D721Med (cell line): ENCODE measurements around the gene SOBP.
A peak's percentile ranks its signal among the peaks of the same experiment; 100 is the strongest.

ENCODE experiments used
- DNase-seq: peaks from one replicate; pipeline ENCODE4 v3.0.0; 2011; ENCODE audit warnings: low spot score; ENCODE audit not compliant: insufficient read length
- FAIRE-seq: peaks from 2 replicates; lab custom pipeline; 2011; peaks lifted over from hg19 to GRCh38; lab: Jason Lieb, UNC
- TF ChIP-seq, protein P1 (sequence below): IDR thresholded peaks from 2 replicates; pipeline ENCODE4 v1.5.1; 2012; ENCODE audit warnings: mild to moderate bottlenecking, control low read depth; ENCODE audit not compliant: insufficient read depth; ENCODE audit errors: missing control alignments

Gene SOBP

GRCh38 chr6:107630348-107630977 is 140.5 kb downstream of the SOBP start:
- DNase-seq (no peak), FAIRE-seq (peak; percentile 32)
- TF ChIP-seq, protein P1, sequence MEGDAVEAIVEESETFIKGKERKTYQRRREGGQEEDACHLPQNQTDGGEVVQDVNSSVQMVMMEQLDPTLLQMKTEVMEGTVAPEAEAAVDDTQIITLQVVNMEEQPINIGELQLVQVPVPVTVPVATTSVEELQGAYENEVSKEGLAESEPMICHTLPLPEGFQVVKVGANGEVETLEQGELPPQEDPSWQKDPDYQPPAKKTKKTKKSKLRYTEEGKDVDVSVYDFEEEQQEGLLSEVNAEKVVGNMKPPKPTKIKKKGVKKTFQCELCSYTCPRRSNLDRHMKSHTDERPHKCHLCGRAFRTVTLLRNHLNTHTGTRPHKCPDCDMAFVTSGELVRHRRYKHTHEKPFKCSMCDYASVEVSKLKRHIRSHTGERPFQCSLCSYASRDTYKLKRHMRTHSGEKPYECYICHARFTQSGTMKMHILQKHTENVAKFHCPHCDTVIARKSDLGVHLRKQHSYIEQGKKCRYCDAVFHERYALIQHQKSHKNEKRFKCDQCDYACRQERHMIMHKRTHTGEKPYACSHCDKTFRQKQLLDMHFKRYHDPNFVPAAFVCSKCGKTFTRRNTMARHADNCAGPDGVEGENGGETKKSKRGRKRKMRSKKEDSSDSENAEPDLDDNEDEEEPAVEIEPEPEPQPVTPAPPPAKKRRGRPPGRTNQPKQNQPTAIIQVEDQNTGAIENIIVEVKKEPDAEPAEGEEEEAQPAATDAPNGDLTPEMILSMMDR, result no peak

DNA sequence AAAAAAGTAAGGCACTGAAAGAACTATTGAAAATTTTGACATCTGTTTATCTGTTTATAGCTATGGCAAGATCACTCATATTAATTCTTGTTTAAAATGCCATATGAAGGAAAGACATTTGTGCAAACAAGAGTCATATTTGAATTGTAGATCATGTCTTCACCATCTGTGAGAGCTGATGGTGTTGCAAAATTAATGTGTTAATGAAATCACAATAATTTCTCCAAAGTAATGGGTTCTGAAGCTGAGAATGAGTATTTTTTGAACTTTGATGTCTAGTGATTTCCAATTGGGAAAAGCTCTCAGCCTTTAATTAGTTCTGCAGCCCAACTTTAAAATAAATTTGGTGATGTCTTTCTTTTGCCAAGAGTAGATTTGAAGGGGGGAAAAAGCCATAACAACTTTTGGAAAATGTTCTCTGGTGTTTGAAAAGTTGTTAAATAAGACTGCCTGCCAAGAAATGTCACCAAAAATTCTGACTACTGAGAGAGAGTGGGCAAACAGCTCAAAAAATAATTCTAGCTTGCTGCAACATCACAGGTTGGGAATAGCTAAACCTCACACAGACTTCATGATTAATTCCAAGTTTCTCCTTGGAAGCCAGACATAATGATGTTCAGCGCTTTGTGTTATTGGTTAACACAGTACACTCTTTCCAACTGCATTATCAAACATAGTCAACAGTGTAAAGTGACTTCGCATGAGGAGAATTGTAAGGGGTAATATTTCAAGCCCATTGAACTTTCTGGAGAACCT is 142.6 kb downstream of the SOBP start:
- FAIRE-seq, result no peak
- TF ChIP-seq, protein P1, result no peak
- DNase-seq, result no peak

DNA sequence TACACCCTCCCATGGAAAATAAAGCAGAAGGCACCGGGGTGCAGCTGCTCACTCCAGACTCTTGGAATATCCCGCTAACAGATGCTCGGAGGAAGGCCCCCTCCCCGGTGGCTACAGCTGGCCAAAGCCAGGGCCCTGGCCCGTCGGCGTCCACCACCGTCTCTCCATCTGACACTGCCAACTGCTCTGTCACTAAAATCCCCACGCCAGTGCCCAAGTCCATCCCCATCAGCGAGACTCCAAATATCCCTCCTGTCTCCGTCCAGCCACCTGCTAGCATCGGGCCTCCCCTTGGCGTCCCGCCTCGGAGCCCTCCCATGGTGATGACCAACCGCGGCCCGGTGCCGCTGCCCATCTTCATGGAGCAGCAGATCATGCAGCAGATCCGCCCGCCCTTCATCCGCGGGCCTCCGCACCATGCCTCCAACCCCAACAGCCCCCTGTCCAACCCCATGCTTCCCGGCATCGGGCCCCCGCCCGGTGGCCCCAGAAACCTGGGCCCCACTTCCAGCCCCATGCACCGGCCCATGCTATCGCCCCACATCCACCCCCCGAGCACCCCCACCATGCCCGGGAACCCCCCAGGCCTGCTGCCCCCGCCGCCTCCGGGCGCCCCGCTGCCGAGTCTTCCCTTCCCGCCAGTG is 143.9 kb downstream of the SOBP start:
- FAIRE-seq (no peak), DNase-seq (no peak)
- TF ChIP-seq, protein P1, result no peak

GRCh38 chr6:107634324-107635056 is 144.6 kb downstream of the SOBP start:
- TF ChIP-seq, protein P1, result no peak
- FAIRE-seq, result no peak
- no peak for DNase-seq

DNA sequence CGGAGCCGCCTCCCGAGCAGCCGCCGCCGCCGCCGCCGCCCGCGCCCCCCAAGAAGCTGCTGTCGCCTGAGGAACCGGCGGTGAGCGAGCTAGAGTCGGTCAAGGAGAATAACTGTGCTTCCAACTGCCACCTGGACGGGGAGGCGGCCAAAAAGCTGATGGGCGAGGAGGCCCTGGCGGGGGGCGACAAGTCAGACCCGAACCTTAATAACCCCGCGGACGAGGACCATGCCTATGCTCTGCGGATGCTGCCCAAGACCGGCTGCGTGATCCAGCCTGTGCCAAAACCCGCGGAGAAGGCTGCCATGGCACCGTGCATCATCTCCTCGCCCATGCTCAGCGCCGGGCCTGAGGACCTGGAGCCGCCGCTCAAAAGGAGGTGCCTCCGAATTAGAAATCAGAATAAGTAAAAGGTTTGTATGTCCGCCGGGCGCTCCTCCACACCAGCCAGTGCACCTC is 145.2 kb downstream of the SOBP start:
- TF ChIP-seq, protein P1, result no peak
- DNase-seq, result no peak
- no peak for FAIRE-seq

DNA sequence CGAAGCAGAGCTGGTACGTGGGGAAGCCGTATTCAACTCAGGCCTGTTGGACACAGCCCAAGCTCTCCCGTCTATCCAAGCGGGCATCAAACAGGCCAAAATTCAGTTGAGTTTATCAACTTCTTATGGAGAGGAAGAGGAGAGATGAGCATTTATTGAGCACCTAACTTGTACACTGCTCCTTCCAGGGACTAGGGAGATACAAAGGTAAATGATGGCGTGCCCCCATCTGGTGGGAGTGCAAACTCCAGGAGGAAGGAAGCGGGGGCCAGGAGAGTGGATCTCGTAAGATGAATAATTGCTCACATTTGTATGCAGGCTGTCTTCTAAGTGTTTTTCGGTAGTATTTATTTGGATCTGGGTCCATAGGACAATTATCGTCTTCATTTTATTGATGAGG is 146.6 kb downstream of the SOBP start:
- FAIRE-seq (no peak), DNase-seq (no peak)
- TF ChIP-seq, protein P1, result no peak
